ENCODE results near the gene GPATCH3. TPM values are rescaled to one million over a fixed set of nuclear protein-coding genes. Genes with fewer than 3 reads are reported as not detected.
A peak's percentile ranks its signal among the peaks of the same experiment; 100 is the strongest.

Gene GPATCH3
- polyA plus RNA-seq, 4 donors = 11.0 to 55.7 (median 28.7) TPM

DNA sequence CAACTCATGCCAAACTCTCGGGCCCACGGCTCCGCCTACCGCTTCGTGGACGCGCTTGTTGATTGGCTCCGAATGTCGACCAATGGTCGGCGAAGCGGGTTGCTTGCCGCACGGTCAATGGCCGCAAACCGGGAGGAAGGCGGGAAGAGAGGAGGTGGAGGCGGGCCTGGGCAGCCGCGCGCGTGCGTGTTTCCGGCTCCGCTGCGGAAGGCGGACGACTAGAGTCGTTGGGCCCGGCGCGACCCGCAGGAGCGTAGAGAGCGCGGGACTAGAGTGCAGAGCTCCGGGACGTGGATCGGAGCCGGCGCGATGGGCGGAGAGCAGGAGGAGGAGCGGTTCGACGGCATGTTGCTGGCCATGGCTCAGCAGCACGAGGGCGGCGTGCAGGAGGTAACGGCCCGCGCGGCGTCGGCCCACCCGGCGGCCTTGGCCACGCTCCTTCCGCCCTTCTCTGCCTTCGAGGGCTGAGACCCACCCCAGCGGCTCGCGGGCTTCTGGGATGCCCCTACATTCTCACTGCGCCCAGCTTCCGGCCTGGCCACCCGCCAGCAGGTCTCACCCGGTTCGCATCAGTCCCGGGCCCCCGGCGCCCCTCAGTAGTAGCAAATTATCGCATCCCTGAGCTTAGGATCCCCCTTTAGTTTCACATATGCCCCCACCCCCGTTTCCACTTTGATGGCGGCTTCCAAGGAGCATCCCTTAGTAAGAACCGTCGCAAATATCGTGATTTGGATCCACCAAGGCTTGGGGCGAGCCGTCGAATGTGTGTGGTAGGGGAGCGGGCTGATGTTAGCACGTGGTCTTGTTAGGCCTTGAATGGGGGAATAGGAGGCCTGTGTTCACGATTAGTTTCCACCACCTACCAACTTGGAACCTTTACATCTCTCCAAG lies 21.5 kb upstream of the GPATCH3 start, which contains the start of gene NUDC:
NUDC (plus strand) TSS at position 204 of the 891 bp plus-strand sequence; CDS start at position 310, 106 bp downstream.
- H3K27ac ChIP-seq (ENCODE audit: low read depth in 1 of 3, low read length in 2 of 3) = peak within 1 kb of the TSS; percentile 49 to 94 (median 84)
- no peaks in the 10 kb centered on the region for H3K9me3 ChIP-seq (ENCODE audit: control insufficient read depth in 2 of 2, insufficient read depth in 1 of 2, low read depth in 1 of 2, low read length in 1 of 2)
- DNase-seq (peak; percentile 98), FAIRE-seq (no peak)
- H3K4me1 ChIP-seq (ENCODE audit: control insufficient read depth in 3 of 3, insufficient read depth in 2 of 3, low read depth in 1 of 3, low read length in 2 of 3) = peaks cover 0 to 13% (median 5%) of the 10 kb centered on the region in 3 donors
- peak within 1 kb of the TSS; percentile 69 to 90 (median 81) for H3K4me3 ChIP-seq (ENCODE audit: low read depth in 1 of 3, low read length in 3 of 3)
- peaks cover 2 to 28% (median 15%) of the 10 kb centered on the region in 3 donors for H3K36me3 ChIP-seq (ENCODE audit: control insufficient read depth in 3 of 3, insufficient read depth in 2 of 3, low read depth in 1 of 3, low read length in 3 of 3)
- H3K27me3 ChIP-seq (ENCODE audit: control insufficient read depth in 3 of 3, insufficient read depth in 3 of 3, low read length in 3 of 3) = no peaks in the 10 kb centered on the region
- WGBS, 3 donors = 0 to 1% (median 0%) methylated on average over 51 to 83 of the region's 83 CpGs

DNA sequence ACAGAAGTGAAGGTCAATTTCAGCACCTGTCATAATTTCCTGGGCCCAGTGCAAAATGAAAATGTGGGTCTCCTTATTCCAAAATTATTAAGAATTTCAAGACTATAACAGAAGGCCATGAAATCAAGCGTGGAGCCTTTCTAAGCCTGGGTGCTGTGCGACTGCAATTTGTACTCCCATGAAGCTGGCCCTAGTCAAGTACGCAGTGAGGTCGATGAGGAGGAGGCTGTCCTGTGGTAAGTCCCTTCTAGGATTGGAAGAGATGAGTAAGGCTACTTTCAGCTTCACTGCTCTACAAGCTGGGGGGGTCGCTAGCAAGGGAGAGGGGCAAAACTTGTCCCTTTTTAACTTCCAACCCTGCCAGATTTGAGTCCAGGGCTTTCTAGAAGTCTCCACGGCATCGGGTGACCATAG lies 20.9 kb upstream of the GPATCH3 start:
- H3K4me3 ChIP-seq (ENCODE audit: low read depth in 1 of 3, low read length in 3 of 3) = peak overlapping the region in 2 of 3 donors; percentile 31 to 90
- WGBS, 3 donors = 19 to 25% (median 23%) methylated on average over 7 of the region's 7 CpGs
- no peaks in the 10 kb centered on the region for H3K27me3 ChIP-seq (ENCODE audit: control insufficient read depth in 3 of 3, insufficient read depth in 3 of 3, low read length in 3 of 3)
- peaks cover 2 to 24% (median 13%) of the 10 kb centered on the region in 3 donors for H3K36me3 ChIP-seq (ENCODE audit: control insufficient read depth in 3 of 3, insufficient read depth in 2 of 3, low read depth in 1 of 3, low read length in 3 of 3)
- FAIRE-seq = no peak
- H3K27ac ChIP-seq (ENCODE audit: low read depth in 1 of 3, low read length in 2 of 3) = peak overlapping the region in 2 of 3 donors; percentile 18 to 79
- H3K9me3 ChIP-seq (ENCODE audit: control insufficient read depth in 2 of 2, insufficient read depth in 1 of 2, low read depth in 1 of 2, low read length in 1 of 2) = no peaks in the 10 kb centered on the region
- no peak for DNase-seq
- peaks cover 0 to 17% (median 5%) of the 10 kb centered on the region in 3 donors for H3K4me1 ChIP-seq (ENCODE audit: control insufficient read depth in 3 of 3, insufficient read depth in 2 of 3, low read depth in 1 of 3, low read length in 2 of 3)

DNA sequence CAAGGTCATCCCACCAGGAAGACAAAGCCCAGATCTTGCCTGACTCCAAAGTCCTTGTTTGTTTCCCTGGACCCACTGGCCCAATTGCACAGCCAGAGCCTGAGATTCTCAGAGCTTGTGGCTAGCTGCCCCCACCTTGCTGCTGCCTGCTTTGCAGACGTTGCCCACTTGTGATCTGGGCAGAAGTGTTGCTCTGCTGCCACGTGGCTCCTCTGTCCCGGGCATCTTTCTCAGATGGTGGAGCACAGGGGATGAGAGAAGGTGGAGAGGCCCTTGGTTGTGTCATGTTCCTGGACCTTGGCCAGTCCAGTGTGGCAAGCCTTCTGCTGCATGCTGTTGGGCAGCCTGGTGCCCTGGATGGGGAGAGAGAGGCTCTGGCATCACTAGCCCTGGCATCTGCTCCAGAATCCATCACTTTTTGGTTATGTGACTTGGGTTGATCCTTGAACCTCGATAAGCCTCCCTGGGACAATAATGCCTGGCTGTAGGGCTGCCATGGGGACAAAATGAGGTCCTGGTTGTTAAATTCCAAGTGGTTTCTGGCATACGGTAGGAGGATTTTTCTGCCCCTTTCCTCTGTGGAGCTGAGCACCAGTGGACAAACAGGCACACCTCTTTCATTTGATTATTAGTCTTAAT lies 15.1 kb upstream of the GPATCH3 start:
- Histone ChIP-seq H3K27ac (ENCODE audit: low read depth in 1 of 3, low read length in 2 of 3) (peak overlapping the region; percentile 57 to 96 (median 70)), H3K4me1 (ENCODE audit: control insufficient read depth in 3 of 3, insufficient read depth in 2 of 3, low read depth in 1 of 3, low read length in 2 of 3) (peaks cover 0 to 31% (median 0%) of the 10 kb centered on the region in 3 donors), H3K27me3 (ENCODE audit: control insufficient read depth in 3 of 3, insufficient read depth in 3 of 3, low read length in 3 of 3) (no peaks in the 10 kb centered on the region), H3K4me3 (ENCODE audit: low read depth in 1 of 3, low read length in 3 of 3) (no peak overlapping the region), H3K36me3 (ENCODE audit: control insufficient read depth in 3 of 3, insufficient read depth in 2 of 3, low read depth in 1 of 3, low read length in 3 of 3) (peaks cover 0 to 24% (median 3%) of the 10 kb centered on the region in 3 donors), H3K9me3 (ENCODE audit: control insufficient read depth in 2 of 2, insufficient read depth in 1 of 2, low read depth in 1 of 2, low read length in 1 of 2) (no peaks in the 10 kb centered on the region)
- 20 to 49% (median 29%) methylated on average over 5 of the region's 5 CpGs for WGBS, 3 donors
- DNase-seq (peak; percentile 54 to 78), FAIRE-seq (no peak)

DNA sequence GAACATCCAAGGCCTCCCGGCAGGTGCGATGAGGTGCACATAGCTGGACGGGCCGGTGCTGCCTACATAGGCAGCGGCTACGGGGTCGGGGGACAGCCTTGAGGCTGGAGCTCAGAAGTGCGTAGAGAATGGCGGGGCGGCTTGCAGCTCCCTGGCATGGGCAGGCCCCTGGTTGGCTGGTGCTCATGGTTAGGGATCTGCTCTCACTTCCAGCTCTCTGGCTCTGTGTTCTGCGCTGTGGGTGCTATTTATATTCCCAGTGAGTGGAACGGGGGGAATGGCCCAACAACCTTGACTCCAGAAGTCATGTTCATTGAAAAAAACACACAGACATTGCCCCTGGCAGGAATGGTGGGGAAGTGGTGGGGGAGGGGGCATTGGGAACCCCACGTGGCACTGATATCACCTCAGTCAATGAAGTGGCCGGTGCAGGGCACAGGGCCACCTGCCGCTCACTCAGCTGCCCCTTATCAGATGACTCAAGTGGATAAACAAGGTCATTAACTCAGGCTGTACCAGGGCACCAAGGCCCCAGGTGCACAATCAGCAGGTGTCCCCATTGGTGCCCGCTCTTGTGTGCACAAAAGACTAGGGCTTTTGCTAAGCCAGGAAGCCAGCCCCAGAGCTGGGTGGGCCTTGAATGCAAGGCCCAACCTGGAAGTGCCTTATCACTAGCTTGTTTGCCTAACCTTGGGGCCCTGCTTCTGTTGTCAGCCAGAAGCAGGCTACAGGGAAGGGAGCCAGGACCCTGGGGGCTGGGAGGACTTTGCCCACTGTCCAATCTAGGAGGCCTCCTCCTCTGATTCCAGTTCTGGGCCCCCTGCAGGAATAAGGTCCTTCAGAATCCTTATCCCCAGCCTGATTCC lies 13.7 kb upstream of the GPATCH3 start, which contains the start of gene NR0B2:
NR0B2 (minus strand) TSS at position 222 of the 866 bp plus-strand sequence; CDS start at position 187, 35 bp downstream.
- Histone ChIP-seq H3K36me3 (ENCODE audit: control insufficient read depth in 3 of 3, insufficient read depth in 2 of 3, low read depth in 1 of 3, low read length in 3 of 3) (peaks cover 0 to 35% (median 3%) of the 10 kb centered on the region in 3 donors), H3K9me3 (ENCODE audit: control insufficient read depth in 2 of 2, insufficient read depth in 1 of 2, low read depth in 1 of 2, low read length in 1 of 2) (no peaks in the 10 kb centered on the region), H3K4me1 (ENCODE audit: control insufficient read depth in 3 of 3, insufficient read depth in 2 of 3, low read depth in 1 of 3, low read length in 2 of 3) (peaks cover 0 to 39% (median 0%) of the 10 kb centered on the region in 3 donors), H3K27ac (ENCODE audit: low read depth in 1 of 3, low read length in 2 of 3) (peak within 1 kb of the TSS; percentile 89 to 100 (median 96)), H3K27me3 (ENCODE audit: control insufficient read depth in 3 of 3, insufficient read depth in 3 of 3, low read length in 3 of 3) (no peaks in the 10 kb centered on the region), H3K4me3 (ENCODE audit: low read depth in 1 of 3, low read length in 3 of 3) (peak within 1 kb of the TSS in 2 of 3 donors; percentile 75 to 84)
- peak; percentile 97 to 99 for DNase-seq
- no peak for FAIRE-seq
- WGBS, 3 donors = 20 to 65% (median 41%) methylated on average over 15 to 16 of the region's 16 CpGs

DNA sequence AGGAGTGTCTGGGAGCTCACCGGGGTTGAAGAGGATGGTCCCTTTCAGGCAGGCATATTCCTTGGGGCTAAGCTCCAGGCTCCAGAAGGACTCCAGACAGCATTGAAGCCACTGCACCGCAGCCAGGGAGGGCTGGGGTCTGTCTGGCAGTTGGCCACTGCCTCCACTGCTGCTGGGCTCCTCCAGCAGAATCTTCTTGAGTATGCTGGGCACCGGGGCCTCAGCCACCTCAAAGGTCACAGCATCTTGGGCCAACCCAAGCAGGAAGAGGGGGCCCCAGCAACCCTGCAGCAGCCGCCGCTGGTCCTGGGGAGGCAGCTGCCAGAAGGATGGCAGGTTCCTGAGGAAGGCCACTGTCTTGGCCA lies 13.1 kb upstream of the GPATCH3 start:
- FAIRE-seq (no peak), DNase-seq (no peak)
- peak overlapping the region; percentile 89 to 100 (median 96) for H3K27ac ChIP-seq (ENCODE audit: low read depth in 1 of 3, low read length in 2 of 3)
- H3K27me3 ChIP-seq (ENCODE audit: control insufficient read depth in 3 of 3, insufficient read depth in 3 of 3, low read length in 3 of 3) = no peaks in the 10 kb centered on the region
- 9 to 56% (median 29%) methylated on average over 5 of the region's 5 CpGs for WGBS, 3 donors
- peak overlapping the region in 2 of 3 donors; percentile 75 to 84 for H3K4me3 ChIP-seq (ENCODE audit: low read depth in 1 of 3, low read length in 3 of 3)
- H3K9me3 ChIP-seq (ENCODE audit: control insufficient read depth in 2 of 2, insufficient read depth in 1 of 2, low read depth in 1 of 2, low read length in 1 of 2) = no peaks in the 10 kb centered on the region
- peaks cover 0 to 39% (median 0%) of the 10 kb centered on the region in 3 donors for H3K4me1 ChIP-seq (ENCODE audit: control insufficient read depth in 3 of 3, insufficient read depth in 2 of 3, low read depth in 1 of 3, low read length in 2 of 3)
- H3K36me3 ChIP-seq (ENCODE audit: control insufficient read depth in 3 of 3, insufficient read depth in 2 of 3, low read depth in 1 of 3, low read length in 3 of 3) = peaks cover 0 to 40% (median 3%) of the 10 kb centered on the region in 3 donors

DNA sequence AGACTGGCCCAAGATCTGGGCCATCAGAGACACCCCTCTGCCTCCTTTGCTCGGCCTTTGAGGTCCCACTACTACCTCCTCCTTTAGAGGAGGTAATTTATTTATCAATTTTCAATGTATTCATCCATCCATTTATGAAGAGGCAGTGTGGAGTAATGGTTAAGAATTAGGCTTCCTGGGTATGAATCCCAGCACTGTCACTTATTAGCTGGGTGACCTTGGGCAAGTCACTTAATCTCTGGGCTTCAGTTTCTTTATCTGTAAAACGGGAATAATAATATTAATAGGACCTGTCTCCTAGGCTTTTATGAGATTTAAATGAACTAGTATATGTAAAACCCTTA lies 11.9 kb upstream of the GPATCH3 start:
- Histone ChIP-seq H3K36me3 (ENCODE audit: control insufficient read depth in 3 of 3, insufficient read depth in 2 of 3, low read depth in 1 of 3, low read length in 3 of 3) (peaks cover 0 to 41% (median 3%) of the 10 kb centered on the region in 3 donors), H3K4me1 (ENCODE audit: control insufficient read depth in 3 of 3, insufficient read depth in 2 of 3, low read depth in 1 of 3, low read length in 2 of 3) (peaks cover 0 to 41% (median 0%) of the 10 kb centered on the region in 3 donors), H3K4me3 (ENCODE audit: low read depth in 1 of 3, low read length in 3 of 3) (peak overlapping the region in 2 of 3 donors; percentile 75 to 84), H3K27me3 (ENCODE audit: control insufficient read depth in 3 of 3, insufficient read depth in 3 of 3, low read length in 3 of 3) (no peaks in the 10 kb centered on the region), H3K9me3 (ENCODE audit: control insufficient read depth in 2 of 2, insufficient read depth in 1 of 2, low read depth in 1 of 2, low read length in 1 of 2) (no peaks in the 10 kb centered on the region), H3K27ac (ENCODE audit: low read depth in 1 of 3, low read length in 2 of 3) (peak overlapping the region; percentile 27 to 100 (median 96))
- WGBS, 3 donors = 25 to 41% (median 26%) methylated on average over 2 of the region's 2 CpGs
- FAIRE-seq = no peak
- no peak for DNase-seq

DNA sequence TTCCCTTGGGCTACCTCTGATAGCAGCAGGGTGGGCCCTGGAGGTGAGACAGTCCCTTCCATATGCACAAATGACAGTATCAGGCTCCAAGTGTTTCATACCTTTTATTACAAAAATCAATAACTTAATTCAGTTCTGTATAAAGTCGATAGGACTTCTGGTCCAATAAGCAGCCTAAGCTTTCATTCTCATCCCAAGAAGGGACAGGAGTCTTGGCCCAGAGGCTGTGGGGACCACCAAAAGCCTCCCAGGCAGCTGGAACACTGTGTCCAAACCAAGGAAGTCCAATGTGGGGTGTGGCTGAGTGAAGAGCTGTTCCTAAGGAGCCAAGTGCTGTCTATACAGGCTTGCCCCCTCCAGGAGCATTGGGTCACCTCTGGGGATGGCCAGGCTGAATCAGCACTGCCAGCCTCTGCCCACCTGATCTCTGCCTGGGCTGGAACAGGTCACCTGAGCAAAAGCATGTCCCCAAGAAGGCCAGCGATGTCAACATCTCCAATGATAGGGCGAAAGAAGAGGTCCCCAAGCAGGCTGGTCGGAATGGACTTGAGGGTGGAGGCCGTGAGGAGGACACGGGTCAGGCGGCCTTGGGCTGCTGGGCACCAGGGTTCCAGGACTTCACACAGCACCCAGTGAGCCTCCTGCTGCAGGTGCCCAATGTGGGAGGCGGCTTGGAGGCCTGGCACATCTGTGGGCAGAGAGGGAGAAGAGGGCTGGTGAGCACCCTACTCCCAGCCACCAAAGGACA lies 11.3 kb upstream of the GPATCH3 start:
- H3K4me1 ChIP-seq (ENCODE audit: control insufficient read depth in 3 of 3, insufficient read depth in 2 of 3, low read depth in 1 of 3, low read length in 2 of 3) = peaks cover 0 to 45% (median 0%) of the 10 kb centered on the region in 3 donors
- H3K27ac ChIP-seq (ENCODE audit: low read depth in 1 of 3, low read length in 2 of 3) = peak overlapping the region; percentile 27 to 100 (median 96)
- FAIRE-seq (no peak), DNase-seq (peak in 1 of 2 donors; percentile 41)
- peak overlapping the region in 2 of 3 donors; percentile 75 to 84 for H3K4me3 ChIP-seq (ENCODE audit: low read depth in 1 of 3, low read length in 3 of 3)
- H3K27me3 ChIP-seq (ENCODE audit: control insufficient read depth in 3 of 3, insufficient read depth in 3 of 3, low read length in 3 of 3) = no peaks in the 10 kb centered on the region
- H3K36me3 ChIP-seq (ENCODE audit: control insufficient read depth in 3 of 3, insufficient read depth in 2 of 3, low read depth in 1 of 3, low read length in 3 of 3) = peaks cover 0 to 41% (median 3%) of the 10 kb centered on the region in 3 donors
- H3K9me3 ChIP-seq (ENCODE audit: control insufficient read depth in 2 of 2, insufficient read depth in 1 of 2, low read depth in 1 of 2, low read length in 1 of 2) = no peaks in the 10 kb centered on the region
- WGBS, 3 donors = 29 to 71% (median 31%) methylated on average over 7 to 8 of the region's 8 CpGs

Data from small intestine (tissue), 7 donors.